ENCODE measurements around the gene CDK9. TPM values are rescaled to one million over a fixed set of nuclear protein-coding genes. Genes with fewer than 3 reads are reported as not detected.

The CDK9 gene
- polyA plus RNA-seq, 1 donor (not counting 4 experiments of a cell fraction or from before 2014, with no cell fraction given), result 47.8 TPM

GRCh38 chr9:127778280-127779135, 7.3 kb upstream of the CDK9 start, which contains the start of gene SH2D3C:
SH2D3C (minus strand) TSS chr9:127778666; CDS start chr9:127778627, 39 bp downstream.
- H3K4me3 ChIP-seq (ENCODE audit: control insufficient read depth in 2 of 3, extremely low read depth in 1 of 3, insufficient read depth in 2 of 3, low read depth in 1 of 3, low read length in 3 of 3), result no peak within 1 kb of the TSS
- no peaks in the 10 kb centered on the region for H3K27me3 ChIP-seq (ENCODE audit: control insufficient read depth, extremely low read depth, insufficient read depth, low read length)
- H3K4me2 ChIP-seq (ENCODE audit: control insufficient read depth, extremely low read depth, insufficient read depth, low read depth, low read length), result no peak within 1 kb of the TSS
- H3K79me2 ChIP-seq (ENCODE audit: control insufficient read depth, insufficient read depth, low read length), result no peaks in the 10 kb centered on the region
- DNase-seq (ENCODE audit: low read depth, low spot score) (no peak), FAIRE-seq (no peak)
- H3K9me1 ChIP-seq (ENCODE audit: control insufficient read depth, extremely low read depth, insufficient read depth, low read length), result no peaks in the 10 kb centered on the region
- H3K27ac ChIP-seq (ENCODE audit: control insufficient read depth, insufficient read depth, low read length), result no peak within 1 kb of the TSS
- no peaks in the 10 kb centered on the region for H3K36me3 ChIP-seq (ENCODE audit: control insufficient read depth in 2 of 2, extremely low read depth in 1 of 2, insufficient read depth in 2 of 2, low read length in 2 of 2)
- TF ChIP-seq, protein P1, sequence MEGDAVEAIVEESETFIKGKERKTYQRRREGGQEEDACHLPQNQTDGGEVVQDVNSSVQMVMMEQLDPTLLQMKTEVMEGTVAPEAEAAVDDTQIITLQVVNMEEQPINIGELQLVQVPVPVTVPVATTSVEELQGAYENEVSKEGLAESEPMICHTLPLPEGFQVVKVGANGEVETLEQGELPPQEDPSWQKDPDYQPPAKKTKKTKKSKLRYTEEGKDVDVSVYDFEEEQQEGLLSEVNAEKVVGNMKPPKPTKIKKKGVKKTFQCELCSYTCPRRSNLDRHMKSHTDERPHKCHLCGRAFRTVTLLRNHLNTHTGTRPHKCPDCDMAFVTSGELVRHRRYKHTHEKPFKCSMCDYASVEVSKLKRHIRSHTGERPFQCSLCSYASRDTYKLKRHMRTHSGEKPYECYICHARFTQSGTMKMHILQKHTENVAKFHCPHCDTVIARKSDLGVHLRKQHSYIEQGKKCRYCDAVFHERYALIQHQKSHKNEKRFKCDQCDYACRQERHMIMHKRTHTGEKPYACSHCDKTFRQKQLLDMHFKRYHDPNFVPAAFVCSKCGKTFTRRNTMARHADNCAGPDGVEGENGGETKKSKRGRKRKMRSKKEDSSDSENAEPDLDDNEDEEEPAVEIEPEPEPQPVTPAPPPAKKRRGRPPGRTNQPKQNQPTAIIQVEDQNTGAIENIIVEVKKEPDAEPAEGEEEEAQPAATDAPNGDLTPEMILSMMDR (optimal IDR thresholded peaks at IDR 0.05 in 1 of 3, IDR thresholded peaks at IDR 0.05 in 1 of 3, conservative IDR thresholded peaks at IDR 0.05 in 1 of 3; ENCODE audit: extremely low read depth in 1 of 3, insufficient read depth in 2 of 3, low read length in 3 of 3), result no peak
- no peak for TF ChIP-seq EZH2 (IDR thresholded peaks at IDR 0.05; ENCODE audit: low read length)
- H2AFZ ChIP-seq (ENCODE audit: control insufficient read depth, low read length), result no peak within 1 kb of the TSS
- H3K4me1 ChIP-seq (ENCODE audit: control insufficient read depth, extremely low read depth, insufficient read depth, low read length), result no peaks in the 10 kb centered on the region
- no peak within 1 kb of the TSS for H3K9ac ChIP-seq (ENCODE audit: control insufficient read depth, extremely low read depth, insufficient read depth, low read length)
- no peaks in the 10 kb centered on the region for H4K20me1 ChIP-seq (ENCODE audit: control insufficient read depth, extremely low read depth, insufficient read depth, low read length)
- dilution Hi-C loops (cut with MboI; ENCODE audit: extremely low pct_ligation_motif_present, low sequenced_read_pairs), result no loop called here
- no peaks in the 10 kb centered on the region for H3K9me3 ChIP-seq (ENCODE audit: control insufficient read depth, low read depth, low read length)

DNA sequence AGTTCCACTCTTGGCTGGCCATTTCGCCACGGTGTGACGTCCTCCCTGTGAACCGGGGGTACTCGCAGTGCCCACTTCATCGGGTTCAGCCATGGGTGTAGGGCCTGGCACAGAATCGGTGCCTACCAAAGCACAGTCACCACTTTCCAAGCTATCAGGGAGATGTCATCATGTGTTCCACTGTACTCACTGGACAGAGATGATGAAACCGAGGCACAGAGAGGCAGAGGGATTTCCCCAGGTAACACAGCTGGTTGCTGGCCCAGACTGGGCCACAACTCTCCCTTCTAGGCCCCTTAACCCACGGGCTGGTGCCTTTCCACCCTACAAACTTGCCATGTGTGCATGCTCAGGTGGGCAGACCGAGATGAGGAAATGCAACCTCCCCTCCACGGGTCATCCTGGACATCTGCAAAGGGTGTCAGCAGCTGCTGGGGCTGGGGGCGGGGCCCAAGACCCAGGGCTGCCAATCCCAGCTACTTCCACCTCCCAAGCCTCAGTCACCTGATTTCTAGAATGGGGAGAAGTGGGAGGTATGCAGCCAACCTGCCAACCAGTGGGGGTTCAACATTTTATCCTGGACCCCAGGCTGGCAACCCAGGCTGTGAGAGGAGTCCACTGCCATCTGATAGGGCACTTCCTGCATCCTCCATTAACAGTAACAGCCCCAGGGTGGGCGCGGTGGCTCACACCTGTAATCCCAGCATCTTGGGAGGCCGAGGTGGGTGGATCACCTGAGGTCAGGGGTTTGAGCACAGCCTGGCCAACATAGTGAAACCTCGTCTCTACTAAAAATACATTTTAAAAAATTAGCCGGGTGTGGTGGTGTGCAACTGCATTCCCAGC, 6.5 kb upstream of the CDK9 start:
- Histone ChIP-seq H3K9me1 (ENCODE audit: control insufficient read depth, extremely low read depth, insufficient read depth, low read length) (no peaks in the 10 kb centered on the region), H3K4me1 (ENCODE audit: control insufficient read depth, extremely low read depth, insufficient read depth, low read length) (no peaks in the 10 kb centered on the region), H3K79me2 (ENCODE audit: control insufficient read depth, insufficient read depth, low read length) (no peaks in the 10 kb centered on the region), H3K27ac (ENCODE audit: control insufficient read depth, insufficient read depth, low read length) (no peak overlapping the region), H2AFZ (ENCODE audit: control insufficient read depth, low read length) (no peak overlapping the region), H3K4me3 (ENCODE audit: control insufficient read depth in 2 of 3, extremely low read depth in 1 of 3, insufficient read depth in 2 of 3, low read depth in 1 of 3, low read length in 3 of 3) (no peak overlapping the region), H3K9me3 (ENCODE audit: control insufficient read depth, low read depth, low read length) (no peaks in the 10 kb centered on the region), H3K36me3 (ENCODE audit: control insufficient read depth in 2 of 2, extremely low read depth in 1 of 2, insufficient read depth in 2 of 2, low read length in 2 of 2) (no peaks in the 10 kb centered on the region), H3K4me2 (ENCODE audit: control insufficient read depth, extremely low read depth, insufficient read depth, low read depth, low read length) (no peak overlapping the region), H3K9ac (ENCODE audit: control insufficient read depth, extremely low read depth, insufficient read depth, low read length) (no peak overlapping the region), H4K20me1 (ENCODE audit: control insufficient read depth, extremely low read depth, insufficient read depth, low read length) (no peaks in the 10 kb centered on the region), H3K27me3 (ENCODE audit: control insufficient read depth, extremely low read depth, insufficient read depth, low read length) (no peaks in the 10 kb centered on the region)
- DNase-seq (ENCODE audit: low read depth, low spot score) (no peak), FAIRE-seq (no peak)
- no peak for TF ChIP-seq EZH2 (IDR thresholded peaks at IDR 0.05; ENCODE audit: low read length)
- TF ChIP-seq, protein P1 (optimal IDR thresholded peaks at IDR 0.05 in 1 of 3, IDR thresholded peaks at IDR 0.05 in 1 of 3, conservative IDR thresholded peaks at IDR 0.05 in 1 of 3; ENCODE audit: extremely low read depth in 1 of 3, insufficient read depth in 2 of 3, low read length in 3 of 3), result no peak
- dilution Hi-C loops (cut with MboI; ENCODE audit: extremely low pct_ligation_motif_present, low sequenced_read_pairs), result no loop called here
